HL-60/S4 (cell line): Measurements from ENCODE around the gene ACOT12.
"Not testable (repeated sequence)": the region's sequence is repeated elsewhere in the genome, so short reads cannot be mapped to it uniquely, and the experiment has no call there.

ENCODE experiments used
- in situ Hi-C: fragments of 300-500 bp; cut with MboI; formaldehyde crosslinking; loops from 2 replicates; pipeline ENCODE4 v1.14.3; 2022; ENCODE audit warnings: low sequenced_read_pairs

The ACOT12 gene

GRCh38 chr5:81297531-81297930, 96.4 kb downstream of the ACOT12 start:
- in situ Hi-C loops, result no loop called here

GRCh38 chr5:81294021-81294420, 99.9 kb downstream of the ACOT12 start:
- in situ Hi-C loops, result not testable (repeated sequence)

- in situ Hi-C loops, result no loop called here
These were observed 101.8 kb downstream of the ACOT12 start for GRCh38 chr5:81292130-81292529.

- in situ Hi-C loops, result no loop called here
These were observed 103.8 kb downstream of the ACOT12 start for GRCh38 chr5:81290146-81290545.

GRCh38 chr5:81288021-81288433, 105.9 kb downstream of the ACOT12 start:
- in situ Hi-C loops, result no loop called here

- in situ Hi-C loops, result no loop called here
These were observed 107.8 kb downstream of the ACOT12 start for GRCh38 chr5:81286059-81286617.

- in situ Hi-C loops, result no loop called here
These were observed 110.0 kb downstream of the ACOT12 start for GRCh38 chr5:81283976-81284375.
